Stimulated activated CD8-positive, alpha-beta memory T cell treated with anti-CD3 and anti-CD28 coated beads, Interleukin-15, amount 100 ng/mL, for 24 hours (primary cell): ENCODE data around the gene RTKN2.
"Not testable (repeated sequence)": the region's sequence is repeated elsewhere in the genome, so short reads cannot be mapped to it uniquely, and the experiment has no call there.

Experiments used
- DNase-seq: peaks from one replicate; pipeline ENCODE4 v3.0.0-alpha.2; 2020; ENCODE audit warnings: low read depth

The RTKN2 gene, protein sequence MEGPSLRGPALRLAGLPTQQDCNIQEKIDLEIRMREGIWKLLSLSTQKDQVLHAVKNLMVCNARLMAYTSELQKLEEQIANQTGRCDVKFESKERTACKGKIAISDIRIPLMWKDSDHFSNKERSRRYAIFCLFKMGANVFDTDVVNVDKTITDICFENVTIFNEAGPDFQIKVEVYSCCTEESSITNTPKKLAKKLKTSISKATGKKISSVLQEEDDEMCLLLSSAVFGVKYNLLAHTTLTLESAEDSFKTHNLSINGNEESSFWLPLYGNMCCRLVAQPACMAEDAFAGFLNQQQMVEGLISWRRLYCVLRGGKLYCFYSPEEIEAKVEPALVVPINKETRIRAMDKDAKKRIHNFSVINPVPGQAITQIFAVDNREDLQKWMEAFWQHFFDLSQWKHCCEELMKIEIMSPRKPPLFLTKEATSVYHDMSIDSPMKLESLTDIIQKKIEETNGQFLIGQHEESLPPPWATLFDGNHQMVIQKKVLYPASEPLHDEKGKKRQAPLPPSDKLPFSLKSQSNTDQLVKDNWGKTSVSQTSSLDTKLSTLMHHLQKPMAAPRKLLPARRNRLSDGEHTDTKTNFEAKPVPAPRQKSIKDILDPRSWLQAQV

DNA sequence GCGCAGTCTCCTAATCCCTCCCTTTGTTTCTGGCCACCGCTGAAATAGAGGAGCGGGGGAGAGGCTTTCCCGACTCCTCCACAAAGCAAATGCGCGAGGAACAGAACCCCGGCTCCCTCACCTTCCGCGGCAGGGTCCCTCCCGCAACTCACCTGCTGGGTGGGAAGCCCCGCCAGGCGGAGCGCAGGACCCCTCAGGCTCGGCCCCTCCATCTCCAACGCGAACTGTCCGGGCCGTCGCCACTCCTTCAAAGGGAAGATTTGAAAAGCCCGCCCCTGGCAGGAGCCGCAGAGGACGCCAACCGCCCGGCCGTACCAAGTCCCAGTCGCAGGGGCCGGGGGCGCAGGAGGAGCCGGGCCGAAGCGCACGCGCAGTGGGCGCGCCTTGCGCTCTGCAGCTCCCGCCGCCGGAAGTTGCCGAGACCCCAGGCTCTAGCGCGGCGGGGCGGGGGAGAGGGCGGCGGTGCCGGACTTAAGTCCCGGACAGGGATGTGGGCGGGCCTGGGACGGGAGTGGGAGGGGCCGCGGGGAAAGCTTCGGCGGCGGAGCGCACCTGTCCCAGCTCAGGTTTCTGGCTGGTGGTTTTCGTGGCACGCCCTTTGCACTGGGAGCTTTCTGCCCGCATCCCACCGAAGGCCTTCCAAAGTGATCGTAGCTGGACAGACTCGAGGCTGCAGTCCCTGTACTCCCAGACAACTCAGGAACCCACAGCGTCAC lies at the start of gene RTKN2:
Gene RTKN2 (minus strand): TSS at position 446 of the 716 bp plus-strand sequence. CDS start 234 bp downstream, at position 212.
- DNase-seq: peak; percentile 28

DNA sequence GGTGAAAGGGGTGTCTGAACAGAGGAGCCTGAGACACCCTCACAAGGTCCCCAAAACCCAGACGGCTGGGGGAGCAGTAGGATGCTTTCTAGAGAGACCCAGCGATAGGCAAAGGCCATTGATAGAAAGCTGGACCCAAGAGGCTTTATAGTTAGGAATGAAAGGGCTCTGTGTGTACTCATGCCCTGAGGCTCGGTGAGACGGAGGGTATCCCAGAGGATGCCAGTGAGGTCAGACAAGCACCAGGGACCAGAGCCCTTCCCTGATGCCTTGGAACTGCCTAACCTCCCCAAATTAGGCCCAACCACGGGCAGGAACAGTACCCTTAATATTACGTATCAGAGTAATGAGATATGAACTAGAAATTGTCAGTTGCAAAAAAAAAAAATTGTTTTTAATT lies 48.6 kb upstream of the RTKN2 start:
- DNase-seq: no peak

DNA sequence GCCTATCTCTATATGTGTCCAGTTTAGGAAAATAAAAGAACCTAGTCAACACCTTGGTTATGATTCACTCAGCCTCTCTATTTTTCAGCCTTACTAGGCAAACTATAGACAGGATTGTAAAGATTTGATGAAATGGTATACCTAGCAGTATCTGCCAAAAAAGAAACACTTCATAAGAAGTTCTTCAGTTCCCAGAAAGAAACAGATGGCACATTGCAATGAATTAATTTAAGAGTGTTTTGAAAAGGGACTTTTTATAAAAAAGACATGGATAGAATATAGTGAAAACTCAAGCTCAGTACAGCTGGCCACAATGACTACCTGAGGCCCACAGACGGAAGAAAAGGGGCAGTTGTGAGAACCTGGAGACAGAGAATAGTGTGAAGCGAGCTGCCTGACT lies 40.6 kb upstream of the RTKN2 start:
- no peak for DNase-seq

DNA sequence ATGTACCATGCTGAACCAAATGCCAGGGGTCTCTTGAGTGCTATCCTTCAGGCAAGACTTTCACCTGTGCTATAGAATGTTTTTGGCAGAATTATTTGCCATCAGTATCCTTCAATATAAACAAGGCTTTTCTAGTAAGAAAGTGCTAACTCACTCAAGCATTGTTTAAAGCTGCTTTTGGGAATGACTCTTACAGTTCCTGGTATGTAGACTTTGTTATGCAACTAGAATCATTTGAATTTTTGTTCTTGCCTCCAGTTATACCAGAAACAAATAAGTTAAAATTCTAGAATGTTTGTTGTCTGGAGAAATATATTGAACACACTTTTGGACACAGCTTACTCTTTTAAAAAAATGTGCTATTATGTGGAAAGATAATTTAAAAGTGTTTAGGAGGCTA lies 39.5 kb upstream of the RTKN2 start:
- DNase-seq: no peak

DNA sequence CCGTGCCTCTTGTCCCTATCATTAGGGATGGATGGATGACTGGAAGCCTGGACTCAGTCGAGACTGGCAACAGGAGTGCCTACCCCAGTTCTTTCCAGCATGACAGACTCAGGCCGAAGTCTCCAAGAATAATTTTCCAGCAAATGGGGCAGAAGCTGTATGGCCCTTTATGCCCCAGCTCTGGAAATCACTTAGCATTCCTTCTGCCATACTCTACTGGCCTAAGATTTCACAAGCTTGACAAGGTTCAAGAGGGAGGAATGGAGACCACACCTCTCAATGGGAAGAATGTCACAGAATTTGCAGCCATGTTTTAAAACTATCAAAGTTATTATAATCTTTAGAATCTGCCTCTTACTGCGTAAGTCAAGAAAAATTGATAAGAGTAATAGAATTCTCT lies 39.0 kb upstream of the RTKN2 start:
- no peak for DNase-seq

DNA sequence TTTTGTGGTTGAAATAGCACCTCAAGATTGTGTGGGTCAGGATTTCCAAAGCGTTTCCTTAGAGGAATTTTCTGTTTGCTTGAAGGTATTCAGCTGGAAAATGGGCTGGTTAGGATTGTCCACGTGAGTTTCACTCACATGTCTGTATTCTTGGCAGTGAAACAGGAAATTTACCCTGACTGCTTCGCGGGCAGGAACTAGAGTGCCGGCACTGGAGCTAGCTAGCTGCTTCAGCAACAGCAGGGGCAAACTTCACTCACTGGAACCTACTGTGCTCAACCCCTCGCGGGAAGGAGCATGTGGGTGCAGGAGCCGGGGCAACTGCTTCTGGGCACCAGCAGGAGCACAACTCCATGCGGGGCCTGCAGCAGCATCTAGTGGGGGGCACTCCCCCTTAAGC lies 38.0 kb upstream of the RTKN2 start:
- DNase-seq: no peak

DNA sequence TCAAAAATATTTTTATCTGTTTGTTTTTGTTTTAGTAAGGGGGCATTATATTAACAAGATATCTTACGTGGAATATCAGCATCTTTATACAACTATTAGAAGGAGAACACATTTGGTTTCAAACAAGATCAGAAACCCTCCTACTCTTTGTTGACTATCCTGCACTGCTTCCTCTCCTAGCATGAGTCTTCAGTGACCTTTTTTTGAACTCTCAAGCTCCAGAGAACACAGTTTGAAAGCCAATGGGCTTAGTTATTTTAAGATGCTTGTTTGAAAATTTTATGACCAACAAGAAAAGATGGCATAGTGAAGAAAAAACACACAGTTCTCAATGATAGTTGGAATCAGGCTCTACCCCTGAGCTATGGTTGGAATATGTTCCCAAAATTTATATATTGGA lies 37.2 kb upstream of the RTKN2 start:
- no peak for DNase-seq

DNA sequence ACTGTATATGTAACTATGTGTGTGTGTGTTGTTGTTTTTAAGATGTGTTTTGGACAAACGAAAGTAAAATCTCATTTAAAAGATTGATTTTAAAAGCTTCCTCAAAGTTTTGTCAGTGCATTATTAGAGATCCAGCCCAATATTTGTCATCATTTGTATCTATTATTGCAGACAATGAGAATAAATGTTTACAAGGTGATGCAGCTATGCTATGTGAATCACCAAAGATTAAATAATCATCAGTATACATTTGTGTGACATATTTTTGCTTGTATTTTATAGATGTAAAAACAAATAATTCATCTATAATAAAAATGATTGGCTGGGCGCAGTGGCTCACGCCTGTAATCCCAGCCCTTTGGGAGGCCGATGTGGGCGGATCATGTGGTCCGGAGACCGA lies 35.3 kb upstream of the RTKN2 start:
- no peak for DNase-seq

DNA sequence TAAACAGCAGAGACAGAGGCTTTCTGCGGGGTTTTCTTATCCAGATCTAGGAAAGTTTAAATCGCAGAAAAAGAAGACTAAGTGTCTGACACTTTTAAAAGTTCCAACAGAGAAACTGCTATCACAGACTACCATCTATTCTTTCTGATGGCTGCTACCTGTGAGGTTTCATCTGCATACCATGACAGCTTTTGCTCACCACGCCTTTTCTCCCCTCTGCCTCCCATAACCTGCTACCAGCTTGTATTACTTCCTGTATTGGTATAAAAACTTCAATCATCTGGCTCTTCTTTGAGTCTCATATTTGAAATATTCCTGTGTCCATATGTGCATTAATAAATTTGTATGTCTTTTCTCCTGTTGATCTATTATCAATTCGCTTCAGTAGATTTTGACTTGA lies 34.1 kb upstream of the RTKN2 start:
- DNase-seq: no peak

DNA sequence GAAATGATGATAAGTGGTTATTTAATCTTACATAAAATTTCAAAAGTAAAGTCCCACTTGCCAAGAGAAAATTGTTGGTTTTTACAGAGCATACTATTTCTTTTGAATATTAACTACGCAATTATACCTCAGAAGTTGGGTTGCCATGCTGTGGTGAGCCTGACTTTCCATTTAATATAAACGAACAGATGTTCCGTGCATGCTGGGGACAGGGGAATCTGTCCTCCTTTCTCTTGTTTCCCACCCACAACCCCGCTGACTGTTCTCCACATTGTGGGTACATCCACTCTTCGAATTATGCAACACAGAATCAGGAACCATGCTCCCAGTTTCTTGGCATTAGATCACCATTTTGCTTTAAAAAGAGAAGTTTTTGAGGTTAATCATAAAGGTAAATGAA lies 29.2 kb upstream of the RTKN2 start:
- no peak for DNase-seq

DNA sequence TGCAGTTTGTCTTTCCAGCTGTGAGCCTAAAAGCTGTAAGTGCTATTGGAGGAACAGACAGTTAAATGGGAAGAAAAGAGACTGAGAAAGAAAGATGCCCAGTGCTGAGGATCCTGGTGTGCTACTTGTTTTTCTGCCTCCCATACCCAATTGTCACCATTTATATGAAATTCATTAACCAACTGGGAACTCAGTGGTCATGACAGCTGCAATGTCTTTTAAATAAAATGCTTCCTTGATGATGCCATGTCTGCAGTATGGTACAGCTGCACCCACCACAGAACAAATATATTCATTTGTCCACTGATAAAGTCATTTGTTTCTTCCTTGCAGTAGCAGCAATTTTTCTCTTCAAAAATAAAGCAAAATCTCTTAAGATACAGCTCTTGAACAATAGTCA lies 15.6 kb upstream of the RTKN2 start:
- DNase-seq: no peak

DNA sequence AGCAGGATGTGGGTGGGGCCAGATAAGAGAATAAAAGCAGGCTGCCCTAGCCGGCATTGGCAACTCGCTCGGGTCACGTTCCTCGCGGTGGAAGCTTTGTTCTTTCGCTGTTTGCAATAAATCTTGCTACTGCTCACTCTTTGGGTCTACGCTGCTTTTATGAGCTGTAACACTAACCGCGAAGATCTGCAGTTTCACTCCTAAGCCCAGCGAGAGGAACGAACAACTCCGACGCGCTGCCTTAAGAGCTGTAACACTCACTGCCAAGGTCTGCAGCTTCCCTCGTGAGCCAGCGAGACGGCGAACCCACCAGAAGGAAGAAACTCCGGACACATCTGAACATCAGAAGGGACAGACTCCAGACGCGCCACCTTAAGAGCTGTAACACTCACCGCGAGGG lies 12.7 kb upstream of the RTKN2 start:
- DNase-seq: not testable (repeated sequence)

DNA sequence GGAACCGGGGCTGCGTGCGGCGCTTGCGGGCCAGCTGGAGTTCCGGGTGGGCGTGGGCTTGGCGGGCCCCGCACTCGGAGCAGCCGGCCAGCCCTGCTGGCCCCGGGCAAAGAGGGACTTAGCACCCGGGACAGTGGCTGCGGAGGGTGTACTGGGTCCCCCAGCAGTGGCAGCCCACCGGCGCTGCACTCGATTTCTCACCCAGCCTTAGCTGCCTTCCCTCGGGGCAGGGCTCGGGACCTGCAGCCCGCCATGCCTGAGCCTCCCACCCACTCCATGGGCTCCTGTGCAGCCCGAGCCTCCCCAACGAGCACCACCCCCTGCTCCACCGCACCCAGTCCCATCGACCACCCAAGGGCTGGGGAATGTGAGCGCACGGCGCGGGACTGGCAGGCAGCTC lies 11.7 kb upstream of the RTKN2 start:
- not testable (repeated sequence) for DNase-seq

DNA sequence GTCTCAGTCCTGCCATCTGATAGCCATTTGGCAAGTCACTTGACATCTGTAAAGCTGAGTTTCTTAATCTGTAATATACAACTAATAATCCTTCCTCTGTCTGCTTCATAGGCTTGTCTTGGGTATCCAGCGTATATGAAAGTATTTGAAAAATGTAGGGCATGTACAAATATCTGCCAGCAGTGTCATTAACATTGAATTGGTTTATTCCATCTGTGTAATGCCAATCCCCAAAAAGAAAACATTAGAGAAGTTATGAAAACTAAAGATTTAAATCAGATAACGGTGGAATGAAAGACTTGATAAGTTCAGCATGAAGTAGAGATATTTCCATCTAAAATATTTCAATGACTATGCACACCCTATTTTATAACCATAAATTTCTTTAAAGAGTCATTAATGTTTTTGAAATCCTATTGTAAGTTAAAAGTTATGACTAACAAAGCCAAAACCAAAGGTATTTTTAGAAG lies 9.8 kb upstream of the RTKN2 start:
- DNase-seq: no peak

DNA sequence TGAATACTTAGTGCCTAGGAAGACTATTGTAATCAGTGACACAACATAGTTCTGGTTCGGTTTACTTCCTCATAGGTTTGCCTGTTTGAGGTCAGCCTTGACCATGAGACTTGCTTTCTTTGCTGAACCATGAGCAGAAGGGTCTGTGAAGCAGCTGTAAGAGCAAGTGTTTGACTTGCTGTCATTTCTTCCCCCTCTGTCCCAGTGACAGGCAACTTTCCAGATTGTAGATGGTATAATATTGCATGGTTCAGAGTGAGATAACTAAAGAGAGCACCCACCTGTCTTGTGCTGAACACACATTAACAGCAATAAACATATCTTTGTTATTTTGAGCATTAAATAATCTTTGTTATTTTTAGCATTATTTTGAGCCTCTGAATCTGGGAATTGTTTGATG lies 9.3 kb upstream of the RTKN2 start:
- no peak for DNase-seq

DNA sequence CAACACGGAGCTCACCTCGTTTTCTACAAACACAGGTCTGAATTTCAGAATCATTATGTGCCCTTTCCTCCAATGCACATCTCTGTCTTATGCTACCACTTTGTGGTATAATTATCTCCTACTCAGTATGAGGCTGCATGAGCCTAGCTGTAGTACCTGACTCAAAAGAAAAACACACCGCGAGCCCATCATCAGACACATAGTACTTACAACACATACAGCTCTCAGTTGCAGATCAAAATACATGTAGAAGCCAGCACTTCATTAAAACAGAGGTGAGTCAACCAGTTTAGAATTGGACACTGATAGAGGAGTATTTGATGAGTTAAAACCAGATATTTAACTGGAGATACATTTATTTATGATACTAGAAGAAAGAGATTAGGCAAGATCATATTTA lies 1.4 kb upstream of the RTKN2 start:
- no peak for DNase-seq

DNA sequence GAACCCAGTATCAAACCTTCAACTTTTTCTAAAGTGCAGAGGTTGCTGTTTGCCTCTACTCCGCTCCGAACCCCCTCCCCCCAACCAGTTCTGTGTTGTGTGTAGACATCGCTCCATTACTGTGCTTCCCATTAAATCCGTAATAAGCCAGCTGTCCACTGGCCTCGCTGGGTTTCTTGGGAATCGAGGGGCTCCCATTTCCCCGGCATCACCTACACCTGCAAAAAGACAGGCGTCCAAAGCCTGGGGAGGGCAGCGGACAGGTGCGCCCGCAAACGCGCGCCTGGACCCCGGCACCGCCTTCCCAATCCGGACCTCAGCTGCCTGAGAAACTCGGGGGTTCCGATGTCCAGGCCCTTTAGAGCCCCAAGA lies 631 bp downstream of the RTKN2 start:
- DNase-seq: no peak

DNA sequence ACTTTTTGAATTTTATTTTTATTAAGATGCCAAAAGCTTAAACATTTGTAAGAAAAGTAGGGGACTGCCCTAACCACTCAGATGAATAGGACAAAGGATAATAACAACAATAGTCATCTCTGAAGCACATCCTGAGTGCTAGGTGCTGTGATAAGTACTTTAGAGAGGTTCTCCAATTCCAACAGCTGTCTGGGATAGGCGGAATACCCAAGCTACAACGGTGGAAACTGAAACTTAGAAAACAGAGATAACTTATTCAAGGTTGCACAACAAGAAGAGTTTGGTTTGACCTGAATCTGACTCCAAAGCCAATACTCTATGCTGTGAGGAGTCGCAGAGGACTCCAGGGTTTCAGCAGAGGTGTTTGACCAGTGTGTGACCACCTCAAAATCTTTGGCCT lies 2.0 kb downstream of the RTKN2 start:
- DNase-seq: no peak

DNA sequence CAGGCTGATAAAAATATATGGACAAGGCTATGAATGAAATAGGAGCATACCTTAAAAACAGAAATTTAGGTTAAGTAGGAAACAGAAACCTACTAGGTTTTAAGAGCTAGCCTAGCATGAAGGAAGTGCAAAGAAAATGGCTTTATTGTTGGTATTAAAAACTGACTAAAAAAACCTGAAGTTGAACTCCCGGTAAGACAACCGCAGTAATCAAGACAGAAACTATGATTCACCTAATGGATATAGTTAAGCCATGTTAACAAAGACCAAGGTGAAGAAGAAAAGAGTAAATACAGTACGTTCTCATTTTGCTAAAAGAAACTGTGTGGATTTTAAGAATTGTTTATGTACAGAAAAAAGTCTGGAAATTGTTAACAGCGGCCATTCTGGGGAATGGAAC lies 2.5 kb downstream of the RTKN2 start:
- DNase-seq: no peak

DNA sequence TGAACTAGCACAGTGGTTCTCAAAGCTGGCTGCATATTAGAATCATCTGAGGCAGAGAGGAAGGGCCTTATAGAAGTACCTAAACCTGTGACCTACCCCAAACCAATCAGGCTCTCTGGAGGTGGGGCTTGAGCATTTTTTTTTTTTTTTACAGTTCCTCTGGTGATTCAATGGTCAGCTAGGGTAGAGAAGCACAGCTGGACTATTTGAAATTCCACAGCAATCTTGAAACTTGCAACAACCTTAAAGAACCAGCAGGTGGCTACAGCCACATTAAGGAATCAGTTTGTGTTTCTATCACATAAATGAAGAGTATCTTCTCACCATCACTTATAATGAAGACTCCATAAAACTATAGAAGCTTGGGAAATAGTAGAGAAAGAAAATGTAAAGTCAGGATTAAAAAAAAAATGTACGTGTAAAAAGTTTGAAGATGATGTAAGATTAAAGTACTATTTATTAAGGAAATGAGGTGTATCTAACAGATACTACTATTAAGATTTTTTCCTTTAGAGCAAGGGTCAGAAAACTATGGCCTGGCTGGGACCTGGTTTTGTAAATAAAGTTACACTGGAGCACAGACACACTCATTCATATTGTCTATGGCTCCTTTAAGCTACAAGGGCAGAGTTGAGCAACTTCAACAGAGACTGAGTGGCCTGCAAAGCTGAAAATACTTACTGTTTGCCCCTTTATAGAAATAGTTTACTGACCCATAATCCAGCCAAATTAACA lies 3.8 kb downstream of the RTKN2 start:
- no peak for DNase-seq

DNA sequence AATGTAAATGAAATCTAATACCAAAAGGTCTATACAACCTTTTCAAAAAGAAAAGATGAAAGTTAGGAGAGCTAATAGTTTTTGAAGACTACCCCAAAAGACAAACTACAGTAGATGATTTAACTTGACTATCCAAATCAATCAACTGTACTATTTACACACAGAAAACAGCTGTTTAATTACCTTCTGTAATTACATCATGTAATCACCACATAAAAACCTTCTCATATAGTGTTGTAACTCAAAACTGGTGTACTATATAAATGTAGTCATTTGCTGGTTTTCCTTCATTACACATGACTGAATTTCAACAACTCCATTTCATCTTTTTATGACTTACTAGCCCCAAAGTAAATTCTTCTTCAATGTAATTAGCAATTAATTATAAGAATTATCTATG lies 4.5 kb downstream of the RTKN2 start:
- no peak for DNase-seq

DNA sequence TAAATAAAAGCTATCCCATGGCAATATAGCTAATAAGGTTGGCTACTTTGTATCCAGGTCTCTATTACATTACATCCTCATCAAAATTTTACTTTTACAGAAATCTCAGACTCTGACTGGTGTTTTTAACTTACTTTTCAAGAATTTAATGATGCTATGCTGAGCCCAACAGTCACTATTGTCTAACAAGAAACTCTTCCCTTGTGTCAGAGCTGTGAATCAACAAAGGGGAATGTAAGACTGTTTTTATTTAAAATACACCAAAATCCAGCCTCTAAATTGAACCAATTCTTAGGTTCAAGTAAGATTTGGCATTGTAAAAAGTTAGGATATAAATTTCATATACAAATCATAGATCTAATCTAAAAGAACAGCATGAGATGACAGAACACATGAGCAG lies 7.0 kb downstream of the RTKN2 start:
- no peak for DNase-seq

DNA sequence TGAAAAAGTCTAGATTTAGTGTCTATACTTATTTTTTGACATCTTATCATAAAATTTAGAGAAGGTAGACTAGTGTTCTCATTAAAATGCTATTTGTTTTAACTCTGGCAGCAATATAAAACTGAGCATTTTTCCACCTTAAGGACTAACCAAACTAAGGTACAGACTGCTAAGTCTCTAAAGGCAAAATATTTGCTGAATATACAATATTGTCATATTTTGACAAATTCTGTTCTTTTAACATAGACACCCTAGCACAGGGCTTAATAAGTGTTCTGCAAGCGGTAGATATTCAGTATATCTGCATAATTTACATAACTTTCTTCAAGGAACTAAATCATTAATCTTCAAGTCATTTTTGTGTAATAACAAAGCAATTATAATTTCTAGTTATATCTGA lies 8.6 kb downstream of the RTKN2 start:
- no peak for DNase-seq
